GM21529 (cell line): ENCODE data around the gene MCL1.
A peak's percentile ranks its signal among the peaks of the same experiment; 100 is the strongest.
"Not testable (repeated sequence)": the region's sequence is repeated elsewhere in the genome, so short reads cannot be mapped to it uniquely, and the experiment has no call there.

Source experiments
- ATAC-seq: cut with Tn5 transposase; IDR thresholded peaks from one replicate; pipeline ENCODE4 v1.9.1; 2021; ENCODE audit not compliant: unreplicated experiment

Gene MCL1

DNA sequence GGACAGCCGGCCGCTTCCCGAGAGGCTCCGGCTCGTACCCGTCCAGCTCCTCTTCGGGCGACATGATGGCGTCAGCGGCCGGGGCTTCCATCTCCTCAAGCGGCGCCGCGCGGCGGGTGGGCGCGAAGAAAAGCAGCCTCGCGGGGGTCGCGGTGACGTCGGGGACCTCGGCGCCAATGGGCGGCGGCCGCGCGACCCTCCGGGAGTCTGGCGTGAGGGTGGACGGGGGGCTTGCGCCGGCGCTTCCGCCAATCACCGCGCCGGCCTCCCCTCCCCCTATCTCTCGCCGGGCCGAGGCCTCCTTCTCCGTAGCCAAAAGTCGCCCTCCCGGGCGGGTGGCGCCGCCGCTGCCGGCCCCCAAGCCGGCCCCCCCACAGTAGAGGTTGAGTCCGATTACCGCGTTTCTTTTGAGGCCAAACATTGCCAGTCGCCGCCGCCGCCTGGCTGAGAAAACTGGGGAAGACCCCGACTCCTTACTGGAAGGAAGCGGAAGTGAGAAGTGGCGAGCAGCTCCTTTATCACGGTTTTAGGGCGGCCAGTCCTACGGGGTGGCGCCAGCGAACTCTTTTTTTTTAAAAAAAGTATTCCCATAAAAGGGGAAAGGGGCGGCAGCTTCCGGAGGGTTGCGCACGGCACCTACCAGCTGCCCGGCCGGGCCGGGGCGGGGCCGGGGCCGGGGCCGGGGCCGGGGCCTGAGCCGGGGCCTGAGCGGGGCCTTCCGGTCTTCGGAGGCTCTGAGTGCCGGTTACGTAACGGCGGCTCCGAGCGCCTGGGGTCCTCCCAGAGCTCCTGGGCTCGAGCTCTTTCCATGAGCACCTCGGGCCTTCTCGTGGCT is at the start of gene MCL1:
Gene MCL1, minus strand, starts transcription at position 501 of the 835 bp plus-strand sequence. Its CDS starts 80 bp downstream, at position 421.
- peak; percentile 85 for ATAC-seq

DNA sequence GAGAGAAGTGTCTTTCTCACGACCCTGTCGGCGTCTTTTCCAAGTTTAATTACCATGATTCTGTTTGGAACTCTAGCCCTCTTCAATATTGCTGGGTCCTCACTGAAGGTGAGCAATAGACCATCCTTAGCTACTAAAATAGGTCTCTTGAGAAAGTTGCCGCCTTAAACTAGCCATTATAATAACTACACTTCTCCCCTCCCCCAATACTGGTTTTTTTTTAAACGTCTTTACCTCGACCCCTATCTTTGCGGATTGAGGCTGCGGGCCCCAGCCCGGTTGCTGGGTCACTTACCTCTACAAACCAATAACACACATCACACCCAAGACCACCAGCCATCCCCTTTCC is 49.3 kb upstream of the MCL1 start:
- no peak for ATAC-seq

DNA sequence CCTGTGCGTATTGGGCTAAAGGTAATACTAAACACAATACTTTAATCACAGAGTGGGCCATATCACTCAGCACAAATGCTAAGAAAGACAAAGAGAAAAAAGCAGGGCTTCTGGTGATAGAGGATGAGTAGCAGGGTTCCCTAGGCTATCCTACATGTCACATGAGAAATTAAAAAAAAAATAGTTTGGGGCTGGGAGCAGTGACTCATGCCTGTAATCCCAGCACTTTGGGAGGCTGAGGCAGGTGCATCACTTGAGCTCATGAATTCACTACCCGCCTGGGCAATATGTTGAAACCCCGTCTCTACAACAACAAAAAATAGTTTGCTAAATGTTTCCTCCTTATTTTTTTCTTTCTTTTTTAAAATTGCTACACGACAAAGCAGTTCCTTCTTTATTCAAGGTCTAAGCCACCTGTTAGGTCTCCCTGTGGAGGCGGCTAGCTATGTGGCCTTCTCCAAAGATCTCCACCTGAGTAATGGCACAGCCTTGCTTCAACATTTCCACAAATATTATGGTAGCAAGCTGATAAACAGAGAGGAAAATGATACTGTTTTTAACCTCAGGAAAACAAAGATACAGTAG is 48.5 kb upstream of the MCL1 start:
- no peak for ATAC-seq

DNA sequence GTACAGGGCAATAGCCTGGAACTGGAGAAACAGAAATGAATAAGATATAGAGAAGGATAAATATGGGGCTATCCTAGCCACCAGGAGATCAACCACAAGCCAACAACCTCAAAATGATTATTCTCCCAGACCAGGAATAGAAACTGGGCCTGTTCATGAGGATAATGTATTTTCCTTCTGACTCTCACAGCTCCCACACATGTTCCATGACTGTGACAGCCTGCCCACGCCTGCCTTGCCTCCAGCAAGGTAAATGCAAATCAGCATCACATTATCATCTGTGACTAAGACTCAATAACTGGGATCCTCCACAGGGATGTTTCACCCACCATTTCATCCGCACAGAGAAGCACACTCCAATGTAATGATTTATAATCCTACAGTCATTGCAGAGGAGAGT is 46.7 kb upstream of the MCL1 start:
- ATAC-seq, result no peak

- ATAC-seq, result not testable (repeated sequence)
Observed at GRCh38 chr1:150624546-150624945, 45.1 kb upstream of the MCL1 start.

DNA sequence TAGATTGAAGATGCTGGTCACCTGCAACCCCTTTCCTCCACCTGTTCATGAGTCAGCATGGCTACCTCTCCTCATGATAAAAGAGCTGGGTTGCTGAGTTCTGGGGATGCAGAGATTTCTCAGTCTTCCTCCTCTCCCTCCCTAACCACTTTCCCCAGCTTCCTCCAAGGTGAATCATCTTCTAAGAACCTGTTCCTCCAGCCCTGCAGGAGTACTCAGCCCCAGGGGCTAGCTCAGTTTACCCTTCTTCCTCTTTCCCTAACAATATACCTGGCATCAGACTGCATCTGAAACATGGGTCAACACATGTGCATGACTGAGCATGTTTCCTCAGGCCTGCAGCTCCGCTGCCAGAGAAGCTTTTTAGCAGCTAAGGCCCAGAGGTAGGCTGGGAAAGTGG is 44.7 kb upstream of the MCL1 start:
- ATAC-seq, result not testable (repeated sequence)

DNA sequence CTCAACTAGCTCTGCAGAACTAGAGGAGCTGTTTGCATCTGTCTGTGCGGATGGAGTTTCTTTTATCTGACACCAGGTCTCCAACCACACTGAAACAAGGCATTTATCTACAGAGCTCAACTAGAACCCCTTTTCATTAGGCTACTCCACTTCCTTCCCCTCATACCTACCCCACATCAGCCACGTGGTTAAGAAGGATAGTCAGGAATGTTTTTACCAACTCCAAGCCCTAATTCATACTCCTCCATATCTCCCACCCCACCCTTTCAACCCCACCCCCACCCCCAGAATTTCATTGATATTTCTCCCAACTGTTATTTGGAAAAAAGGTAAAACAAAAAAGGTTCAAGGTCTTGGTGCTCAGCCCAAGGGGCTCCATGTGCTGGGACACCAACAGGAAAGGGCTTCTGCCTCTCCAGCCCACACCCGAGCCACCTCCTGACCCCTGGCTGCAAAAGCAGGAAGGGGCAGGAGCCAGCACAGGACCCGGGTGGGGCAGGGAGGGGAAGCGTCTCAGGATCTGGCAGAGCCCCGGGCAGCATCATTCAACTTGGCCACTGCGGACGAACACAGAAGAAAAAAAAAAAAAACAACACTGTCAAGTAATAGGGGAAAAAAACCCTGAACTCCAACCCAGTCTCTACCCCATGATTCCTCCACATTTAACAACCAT is 43.0 kb upstream of the MCL1 start:
- no peak for ATAC-seq

- no peak for ATAC-seq
Observed at GRCh38 chr1:150621497-150622302, 42.3 kb upstream of the MCL1 start.

DNA sequence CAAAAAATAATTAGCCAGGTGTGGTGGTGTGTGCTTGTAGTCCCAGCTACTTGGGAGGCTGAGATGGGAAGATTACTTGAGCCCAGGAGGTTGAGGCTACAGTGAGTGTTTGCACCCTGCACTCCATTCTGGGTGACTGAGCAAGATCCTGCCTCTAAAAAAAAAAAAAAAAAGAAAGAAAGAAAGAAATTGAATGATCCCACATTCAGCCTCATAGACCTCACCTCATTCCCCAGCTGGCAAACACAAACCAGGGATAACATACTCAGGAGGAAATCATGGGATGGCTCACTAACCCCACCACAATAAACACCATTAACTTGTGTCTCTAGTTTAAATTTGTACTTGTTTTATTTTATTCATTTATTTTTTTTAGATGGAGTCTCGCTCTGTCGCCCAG is 41.5 kb upstream of the MCL1 start:
- ATAC-seq, result no peak

- no peak for ATAC-seq
Observed at GRCh38 chr1:150619576-150620509, 40.4 kb upstream of the MCL1 start.

DNA sequence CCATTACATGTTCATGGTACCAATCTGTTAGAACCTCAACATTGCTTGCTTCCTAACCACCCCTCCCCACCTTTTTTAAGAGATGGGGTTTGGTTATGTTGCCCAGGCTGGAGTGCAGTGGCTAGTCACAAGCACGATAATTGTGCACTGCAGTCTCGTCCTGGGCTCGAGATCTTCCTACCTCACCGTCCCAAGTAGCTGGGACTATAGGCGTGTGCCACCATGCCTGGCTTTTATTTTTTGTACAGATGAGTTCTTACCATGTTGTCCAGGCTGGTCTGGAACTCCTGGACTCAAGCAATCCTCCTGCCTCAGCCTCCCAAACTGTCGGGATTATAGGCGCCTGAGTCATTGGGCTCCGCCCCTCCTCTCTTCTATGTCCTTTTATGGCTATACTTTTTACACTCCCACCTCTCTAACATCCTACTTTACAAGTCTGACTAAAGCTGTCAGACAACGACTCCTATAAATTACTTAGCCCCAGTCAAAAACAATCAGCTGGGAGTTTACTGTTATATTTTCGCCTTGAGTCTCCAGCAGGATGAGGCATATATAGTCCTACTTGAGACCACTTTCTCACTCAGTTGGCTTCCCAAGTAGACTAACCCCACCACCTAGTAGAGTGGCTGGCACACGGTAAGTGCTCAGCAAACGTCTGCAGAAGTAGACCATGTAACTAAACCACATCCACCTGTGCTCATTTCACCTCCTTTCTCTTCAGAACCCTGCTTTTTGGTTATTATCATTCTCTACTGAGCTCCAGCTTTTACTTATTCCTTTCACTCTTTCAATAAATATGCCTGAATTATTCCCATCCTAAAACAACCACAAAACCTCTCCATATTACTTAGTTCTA is 36.2 kb upstream of the MCL1 start:
- no peak for ATAC-seq

DNA sequence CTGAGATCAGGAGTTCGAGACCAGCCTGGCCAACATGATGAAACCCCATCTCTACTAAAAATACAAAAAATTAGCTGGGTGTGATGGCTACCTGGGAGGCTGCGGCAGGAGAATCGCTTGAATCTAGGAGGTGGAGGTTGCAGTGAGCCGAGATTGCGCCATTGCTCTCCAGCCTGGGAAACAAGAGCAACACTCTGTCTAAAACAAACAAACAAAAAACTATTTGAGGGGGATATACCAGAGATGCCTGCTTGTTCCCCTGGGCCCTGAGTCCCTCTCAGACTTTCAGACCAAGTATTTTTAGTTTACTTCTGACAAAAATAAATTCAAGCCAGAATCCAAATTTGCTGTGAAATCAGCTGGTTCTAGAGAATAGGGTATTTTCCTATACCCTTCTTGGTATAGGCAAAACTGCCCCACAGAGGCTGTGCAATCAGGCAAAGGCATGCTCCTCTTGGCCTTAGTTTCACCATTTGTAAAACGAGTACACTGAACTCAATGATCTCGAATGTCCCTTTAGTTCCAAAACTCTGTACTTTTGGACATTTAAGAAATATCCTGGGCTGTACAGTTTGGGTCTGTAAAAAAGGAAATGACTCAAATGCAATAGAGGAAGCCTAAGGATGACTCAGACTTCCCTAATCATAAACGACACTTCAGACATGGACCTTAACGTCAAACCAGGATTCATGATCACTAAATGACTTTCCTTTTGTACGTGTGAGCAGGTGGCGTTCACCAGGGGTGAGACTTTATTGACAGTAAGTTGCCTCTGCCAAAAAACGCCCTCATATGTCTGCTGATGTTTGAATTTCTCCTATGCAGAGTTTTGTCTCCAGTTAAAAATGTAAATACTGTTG is 33.9 kb upstream of the MCL1 start:
- peak; percentile 60 for ATAC-seq

- ATAC-seq, result no peak
Observed at GRCh38 chr1:150612014-150612345, 32.6 kb upstream of the MCL1 start.

GRCh38 chr1:150610576-150610975 is 31.2 kb upstream of the MCL1 start:
- no peak for ATAC-seq

DNA sequence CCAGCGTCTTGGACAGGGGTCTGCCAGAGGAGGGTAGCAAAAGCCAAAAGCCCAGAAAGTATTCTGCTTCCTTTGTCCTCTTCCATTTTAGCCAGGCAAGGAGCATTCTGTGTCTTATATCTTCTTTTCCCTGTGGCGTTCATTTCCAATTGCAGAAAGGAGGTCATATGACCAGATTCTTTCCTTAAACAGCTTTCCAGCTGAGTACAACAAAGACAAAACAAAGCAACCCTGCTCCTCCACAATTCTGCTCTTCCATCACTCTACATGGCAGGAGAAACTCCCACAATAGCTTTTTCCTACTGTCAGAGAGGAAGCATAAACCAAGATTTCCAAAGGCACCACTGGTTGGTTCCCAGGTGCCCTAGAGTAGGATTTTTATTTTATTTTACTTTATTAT is 30.3 kb upstream of the MCL1 start:
- no peak for ATAC-seq

- no peak for ATAC-seq
Observed at GRCh38 chr1:150606463-150607142, 27.2 kb upstream of the MCL1 start.

DNA sequence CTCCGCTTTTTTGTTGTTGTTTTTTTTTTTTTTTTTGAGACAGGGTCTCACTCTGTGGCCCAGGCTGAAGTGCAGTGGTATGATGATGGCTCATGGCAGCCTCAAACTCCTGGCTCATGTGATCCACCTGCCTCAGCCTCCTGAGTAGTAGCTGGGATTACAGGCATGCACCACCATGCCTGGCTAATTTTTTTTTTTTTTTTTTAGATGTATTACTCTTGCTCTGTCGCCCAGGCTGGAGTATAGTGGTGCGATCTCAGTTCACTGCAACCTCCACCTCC is 26.0 kb upstream of the MCL1 start:
- not testable (repeated sequence) for ATAC-seq

- no peak for ATAC-seq
Observed at GRCh38 chr1:150604226-150604588, 24.8 kb upstream of the MCL1 start.
